Measurements from ENCODE around the gene EZH1. TPM values are rescaled to one million over a fixed set of nuclear protein-coding genes. Genes with fewer than 3 reads are reported as not detected.

Gene EZH1
- total and polyA plus RNA-seq, 2 of the 4 experiments (the other 2 are of a cell fraction): 17.6 to 27.3 TPM

DNA sequence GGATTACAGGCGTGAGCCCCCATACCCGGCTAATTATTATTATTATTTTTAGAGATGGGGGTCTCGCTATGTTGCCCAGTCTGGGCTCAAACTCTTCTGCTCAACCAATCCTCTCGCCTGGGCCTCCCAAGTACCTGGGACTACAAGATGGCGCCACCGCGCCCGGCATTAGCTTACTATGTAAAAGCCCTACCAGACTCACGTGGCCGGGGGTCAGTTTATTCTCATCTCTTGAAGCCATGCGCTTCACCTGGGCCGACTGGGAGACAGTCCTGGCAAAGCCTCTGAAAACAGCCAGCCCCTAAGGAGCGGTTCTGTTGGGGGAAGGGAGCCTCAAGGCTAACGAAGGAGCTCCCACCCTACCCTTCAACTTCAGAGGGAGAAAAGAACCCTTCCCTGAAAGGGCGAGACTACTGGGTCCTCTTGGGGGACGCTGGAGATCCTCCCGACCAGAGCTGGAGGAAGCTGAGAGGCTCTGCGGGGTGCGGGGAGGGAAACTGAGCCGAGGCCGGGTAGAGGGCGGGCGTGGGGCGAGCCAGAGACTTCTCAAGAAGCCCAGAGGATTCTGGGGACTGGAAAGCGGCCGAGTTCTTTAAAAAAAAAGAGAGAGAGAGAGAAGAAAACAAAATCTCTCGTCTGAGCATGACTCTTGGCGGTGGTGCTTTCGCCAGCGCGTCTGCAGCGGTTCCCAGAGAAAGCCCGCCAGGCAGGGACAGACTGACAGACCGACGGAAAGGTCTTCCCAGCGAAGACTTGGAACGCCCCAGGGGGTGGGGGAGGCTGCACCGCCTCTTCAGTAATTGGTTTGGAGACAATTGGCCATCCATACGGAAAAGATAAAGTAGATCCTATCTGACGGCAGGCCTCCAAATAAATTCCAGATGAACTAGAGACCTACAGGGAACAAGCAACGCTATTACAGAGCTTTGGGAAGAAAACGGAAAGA, 91.4 kb downstream of the EZH1 start:
- Histone ChIP-seq H3K56ac (ENCODE audit: extremely low read depth, insufficient read depth, low read length) (no peak overlapping the region), H3K18ac (ENCODE audit: low read depth, low read length) (no peak overlapping the region; the same call in 1 of the 2 replicates), H3K27ac (ENCODE audit: insufficient read depth, low read length) (no peak overlapping the region), H2BK15ac (ENCODE audit: low read depth, low read length) (no peak overlapping the region), H2BK20ac (ENCODE audit: low read depth, low read length) (no peak overlapping the region), H3K36me3 (ENCODE audit: control insufficient read depth, insufficient read depth, low read length) (no peaks in the 10 kb centered on the region), H4K91ac (ENCODE audit: insufficient read depth, low read depth, low read length) (no peak overlapping the region), H2AK5ac (ENCODE audit: low read depth, low read length) (no peak overlapping the region), H3K4me1 (ENCODE audit: control insufficient read depth, insufficient read depth, low read length) (peaks cover 3% of the 10 kb centered on the region; the same call in 1 of the 2 replicates), H4K5ac (ENCODE audit: low read depth, low read length) (peak overlapping the region; percentile 69; the same call in 1 of the 2 replicates), H3K14ac (replicated peaks; ENCODE audit: low read depth, low read length) (no peak overlapping the region), H2AK9ac (replicated peaks; ENCODE audit: low read depth, low read length, poor library complexity) (peak overlapping the region; percentile 12), H3K9ac (ENCODE audit: low read depth, low read length) (peak overlapping the region; percentile 25; the same call in 1 of the 2 replicates), H2AFZ (replicated peaks; ENCODE audit: low read length, poor library complexity) (peak overlapping the region; percentile 74), H3K4ac (ENCODE audit: low read depth, low read length) (0 out of 2 replicates have a peak overlapping the region, but pooled peaks have one; percentile 0), H4K8ac (ENCODE audit: low read depth in 2 of 2, low read length in 2 of 2) (peak overlapping the region in 1 of 2 experiments; percentile 76; a peak in 1 of 4 replicates), H3K23ac (ENCODE audit: low read depth, low read length) (no peak overlapping the region), H3K79me1 (ENCODE audit: low read depth in 1 of 2, low read length in 2 of 2) (no peaks in the 10 kb centered on the region), H3K9me3 (ENCODE audit: control insufficient read depth, insufficient read depth, low read length) (no peaks in the 10 kb centered on the region), H2BK5ac (ENCODE audit: low read depth, low read length, poor library complexity, severe bottlenecking) (no peak overlapping the region), H3K9me1 (ENCODE audit: insufficient read depth, low read length) (no peaks in the 10 kb centered on the region), H3K27me3 (ENCODE audit: control insufficient read depth, insufficient read depth, low read length) (peaks cover 16% of the 10 kb centered on the region), H4K20me1 (ENCODE audit: insufficient read depth, low read length) (no peaks in the 10 kb centered on the region), H2BK120ac (ENCODE audit: low read depth, low read length) (no peak overlapping the region), H3K4me2 (ENCODE audit: low read depth, low read length) (peak overlapping the region; percentile 48), H3K4me3 (ENCODE audit: insufficient read depth, low read depth, low read length) (no peak overlapping the region)
- 5% methylated on average over 9 of the region's 42 CpGs; no CpG with 5 or more reads in 1 of the 2 experiments for WGBS, 2 experiments (ENCODE audit: extremely low coverage in 2 of 2, insufficient read length in 1 of 2)
- dilution Hi-C loops (cut with HindIII; ENCODE audit: low sequenced_read_pairs, unreplicated experiment) (no loop called here), in situ Hi-C loops (cut with MboI; ENCODE audit: low sequenced_read_pairs) (no loop called here), intact Hi-C loops (cut with micrococcal nuclease) (no loop called here)
- DNase-seq: peak; percentile 54
- ATAC-seq (ENCODE audit: low read depth): peak; percentile 60
- CTCF ChIA-PET: interaction anchor here (0.6 kb wide), 1 partner anchor 139 kb away, joined by 6 read pairs; no protein-coding TSS in a partner anchor
- POLR2A ChIA-PET (ENCODE audit: unreplicated experiment): interaction anchor here (0.6 kb wide), 1 partner anchor 917 kb away, joined by 3 read pairs; no protein-coding TSS in a partner anchor
- no TSS peak for BruUV-seq (replicated peaks)
- no peak for TF ChIP-seq USF2 (IDR thresholded peaks at IDR 0.05; ENCODE audit: low read depth, low read length)
- TF ChIP-seq RFX5 (IDR thresholded peaks at IDR 0.05; ENCODE audit: low read depth, low read length): no peak
- TF ChIP-seq FOS (IDR thresholded peaks at IDR 0.05; ENCODE audit: low read depth, low read length): no peak
- no peak for TF ChIP-seq POLR2A (IDR thresholded peaks at IDR 0.05; ENCODE audit: low read depth, low read length)
- TF ChIP-seq MAFK (IDR thresholded peaks at IDR 0.05; ENCODE audit: low read depth, low read length): no peak
- no peak for TF ChIP-seq MXI1 (IDR thresholded peaks at IDR 0.05; ENCODE audit: borderline replicate concordance, low read depth, low read length)
- TF ChIP-seq, protein P1, sequence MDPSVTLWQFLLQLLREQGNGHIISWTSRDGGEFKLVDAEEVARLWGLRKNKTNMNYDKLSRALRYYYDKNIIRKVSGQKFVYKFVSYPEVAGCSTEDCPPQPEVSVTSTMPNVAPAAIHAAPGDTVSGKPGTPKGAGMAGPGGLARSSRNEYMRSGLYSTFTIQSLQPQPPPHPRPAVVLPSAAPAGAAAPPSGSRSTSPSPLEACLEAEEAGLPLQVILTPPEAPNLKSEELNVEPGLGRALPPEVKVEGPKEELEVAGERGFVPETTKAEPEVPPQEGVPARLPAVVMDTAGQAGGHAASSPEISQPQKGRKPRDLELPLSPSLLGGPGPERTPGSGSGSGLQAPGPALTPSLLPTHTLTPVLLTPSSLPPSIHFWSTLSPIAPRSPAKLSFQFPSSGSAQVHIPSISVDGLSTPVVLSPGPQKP (IDR thresholded peaks at IDR 0.05; ENCODE audit: borderline replicate concordance, low read depth, low read length): no peak
- no peak for TF ChIP-seq RCOR1 (IDR thresholded peaks at IDR 0.05; ENCODE audit: insufficient replicate concordance, low read length)
- TF ChIP-seq CHD1 (IDR thresholded peaks at IDR 0.05; ENCODE audit: low read depth, low read length): no peak
- TF ChIP-seq CEBPB (IDR thresholded peaks at IDR 0.05; ENCODE audit: low read depth, low read length): no peak
- TF ChIP-seq, protein P2, sequence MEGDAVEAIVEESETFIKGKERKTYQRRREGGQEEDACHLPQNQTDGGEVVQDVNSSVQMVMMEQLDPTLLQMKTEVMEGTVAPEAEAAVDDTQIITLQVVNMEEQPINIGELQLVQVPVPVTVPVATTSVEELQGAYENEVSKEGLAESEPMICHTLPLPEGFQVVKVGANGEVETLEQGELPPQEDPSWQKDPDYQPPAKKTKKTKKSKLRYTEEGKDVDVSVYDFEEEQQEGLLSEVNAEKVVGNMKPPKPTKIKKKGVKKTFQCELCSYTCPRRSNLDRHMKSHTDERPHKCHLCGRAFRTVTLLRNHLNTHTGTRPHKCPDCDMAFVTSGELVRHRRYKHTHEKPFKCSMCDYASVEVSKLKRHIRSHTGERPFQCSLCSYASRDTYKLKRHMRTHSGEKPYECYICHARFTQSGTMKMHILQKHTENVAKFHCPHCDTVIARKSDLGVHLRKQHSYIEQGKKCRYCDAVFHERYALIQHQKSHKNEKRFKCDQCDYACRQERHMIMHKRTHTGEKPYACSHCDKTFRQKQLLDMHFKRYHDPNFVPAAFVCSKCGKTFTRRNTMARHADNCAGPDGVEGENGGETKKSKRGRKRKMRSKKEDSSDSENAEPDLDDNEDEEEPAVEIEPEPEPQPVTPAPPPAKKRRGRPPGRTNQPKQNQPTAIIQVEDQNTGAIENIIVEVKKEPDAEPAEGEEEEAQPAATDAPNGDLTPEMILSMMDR (conservative IDR thresholded peaks at IDR 0.05; ENCODE audit: low read depth, low read length): no peak

Data from IMR-90 (cell line).